ENCODE results near the gene PARD6B. TPM values are rescaled to one million over a fixed set of nuclear protein-coding genes. Genes with fewer than 3 reads are reported as not detected.

The PARD6B gene
- total RNA-seq, 4 donors from 2014 or later: 1.1 to 20.5 (median 5.9) TPM

DNA sequence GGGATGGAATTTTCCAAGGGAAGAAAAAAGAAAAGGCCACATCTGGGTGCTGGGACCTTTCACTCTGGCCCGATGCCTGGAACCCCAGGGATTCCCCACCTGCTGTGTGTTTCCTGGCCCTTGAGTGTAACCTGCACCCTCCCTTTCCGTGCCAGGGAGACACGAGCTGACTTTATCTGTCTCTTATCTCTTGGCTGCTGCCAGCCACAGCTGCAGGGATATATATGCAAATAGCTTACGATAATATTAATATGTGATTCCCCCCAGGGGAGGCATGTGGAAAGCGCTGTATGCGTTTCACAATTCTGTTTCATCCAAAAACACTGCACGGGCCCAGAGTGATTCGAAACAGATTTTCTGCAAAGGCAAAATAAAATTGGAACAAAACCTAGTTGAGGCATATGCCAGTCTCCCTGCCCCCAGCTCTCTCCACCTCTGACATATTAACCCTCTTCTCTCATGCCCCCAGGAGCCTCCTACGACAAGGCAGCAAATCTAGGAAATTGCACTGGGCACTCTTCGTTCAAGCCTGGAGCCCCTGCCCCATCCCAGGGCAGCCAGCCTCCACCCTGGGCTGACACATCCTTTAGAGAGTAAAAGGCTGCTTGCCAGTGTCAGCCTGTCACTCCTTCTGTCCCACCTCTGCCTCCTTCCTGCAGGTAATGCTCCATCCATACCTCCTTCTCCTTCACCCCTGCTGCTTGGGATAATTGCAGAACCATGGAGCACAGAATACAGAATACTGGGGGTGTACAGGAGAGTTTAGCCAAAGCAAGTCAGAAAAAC, 41.3 kb upstream of the PARD6B start:
- DNase-seq (ENCODE audit: low spot score): no peak
- TF ChIP-seq, protein P1, sequence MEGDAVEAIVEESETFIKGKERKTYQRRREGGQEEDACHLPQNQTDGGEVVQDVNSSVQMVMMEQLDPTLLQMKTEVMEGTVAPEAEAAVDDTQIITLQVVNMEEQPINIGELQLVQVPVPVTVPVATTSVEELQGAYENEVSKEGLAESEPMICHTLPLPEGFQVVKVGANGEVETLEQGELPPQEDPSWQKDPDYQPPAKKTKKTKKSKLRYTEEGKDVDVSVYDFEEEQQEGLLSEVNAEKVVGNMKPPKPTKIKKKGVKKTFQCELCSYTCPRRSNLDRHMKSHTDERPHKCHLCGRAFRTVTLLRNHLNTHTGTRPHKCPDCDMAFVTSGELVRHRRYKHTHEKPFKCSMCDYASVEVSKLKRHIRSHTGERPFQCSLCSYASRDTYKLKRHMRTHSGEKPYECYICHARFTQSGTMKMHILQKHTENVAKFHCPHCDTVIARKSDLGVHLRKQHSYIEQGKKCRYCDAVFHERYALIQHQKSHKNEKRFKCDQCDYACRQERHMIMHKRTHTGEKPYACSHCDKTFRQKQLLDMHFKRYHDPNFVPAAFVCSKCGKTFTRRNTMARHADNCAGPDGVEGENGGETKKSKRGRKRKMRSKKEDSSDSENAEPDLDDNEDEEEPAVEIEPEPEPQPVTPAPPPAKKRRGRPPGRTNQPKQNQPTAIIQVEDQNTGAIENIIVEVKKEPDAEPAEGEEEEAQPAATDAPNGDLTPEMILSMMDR (IDR thresholded peaks at IDR 0.05): no peak
- peak; percentile 74 for ATAC-seq (ENCODE audit: low FRiP score)

DNA sequence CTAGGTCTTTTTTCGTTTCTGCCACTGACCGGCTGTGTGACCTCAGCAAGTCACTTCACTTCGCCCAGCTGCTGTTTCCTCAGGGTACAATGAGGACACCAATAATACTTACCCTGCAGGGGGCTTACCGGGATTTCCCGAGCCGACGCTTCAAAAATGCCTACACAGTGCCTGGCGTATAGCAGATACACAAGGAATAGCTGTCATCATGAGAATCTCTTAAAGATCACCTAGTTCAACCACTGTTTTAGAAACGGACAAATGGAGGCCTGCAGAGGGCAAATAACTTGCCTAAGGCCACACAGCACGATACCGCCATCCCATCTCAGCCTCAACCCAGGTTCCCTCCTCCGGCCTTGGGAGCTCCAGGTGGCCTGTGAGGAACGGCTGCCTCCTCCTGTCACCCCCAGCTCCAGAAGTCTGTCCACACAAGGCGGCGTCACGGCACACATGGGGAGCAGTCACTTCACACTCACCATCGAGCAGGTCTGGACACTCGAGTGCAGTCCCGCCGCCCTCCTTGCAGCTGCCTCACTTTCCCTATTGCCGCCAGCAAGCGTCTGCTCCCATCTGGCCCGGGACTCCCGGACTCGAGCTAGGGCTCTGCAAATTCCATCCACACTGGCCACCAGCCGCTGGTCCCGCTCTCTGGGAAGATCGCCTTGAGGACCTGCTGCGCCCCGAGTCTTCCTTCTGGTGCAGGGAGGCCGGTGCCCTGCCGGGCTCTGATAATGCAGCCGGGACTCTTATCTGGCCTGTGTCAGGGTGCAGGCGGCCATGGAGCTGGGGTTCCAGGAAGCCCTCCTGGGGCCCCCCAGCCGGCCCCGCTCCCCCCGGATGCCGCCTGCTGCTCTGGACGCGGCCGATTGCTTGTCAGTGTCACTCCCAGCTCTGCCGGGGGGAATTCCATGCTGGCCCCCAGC, 40.5 kb upstream of the PARD6B start, which contains the start of gene RIPOR3:
TSS of gene RIPOR3 (minus strand) at position 893 of the 923 bp plus-strand sequence. CDS start at position 479, 414 bp downstream.
- ATAC-seq (ENCODE audit: low FRiP score) (no peak), DNase-seq (ENCODE audit: low spot score) (no peak)
- TF ChIP-seq, protein P1 (IDR thresholded peaks at IDR 0.05): no peak

GRCh38 chr20:50691573-50692551, 39.5 kb upstream of the PARD6B start:
- TF ChIP-seq, protein P1 (IDR thresholded peaks at IDR 0.05): no peak
- ATAC-seq (ENCODE audit: low FRiP score): no peak
- no peak for DNase-seq (ENCODE audit: low spot score)

DNA sequence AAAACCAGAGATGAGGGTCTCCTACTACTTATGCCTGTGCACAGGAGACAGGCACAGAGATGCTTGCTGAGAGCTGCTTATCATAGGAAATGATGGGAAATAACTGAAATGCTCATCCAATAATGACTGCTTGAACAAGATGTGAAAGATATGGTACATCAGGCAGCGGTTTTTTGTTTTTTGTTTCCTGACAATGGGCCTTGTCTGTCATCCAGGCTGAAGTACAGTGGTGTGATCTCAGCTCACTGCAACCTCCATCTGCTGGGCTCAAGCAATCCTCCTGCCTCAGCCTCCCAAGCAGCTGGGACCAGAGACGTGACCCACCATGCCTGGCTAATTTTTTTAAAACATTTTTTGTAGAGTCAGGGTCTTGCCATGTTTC, 38.8 kb upstream of the PARD6B start:
- TF ChIP-seq, protein P1 (IDR thresholded peaks at IDR 0.05): no peak
- ATAC-seq (ENCODE audit: low FRiP score) (no peak), DNase-seq (ENCODE audit: low spot score) (no peak)

- DNase-seq (ENCODE audit: low spot score): no peak
- no peak for ATAC-seq (ENCODE audit: low FRiP score)
- TF ChIP-seq, protein P1 (IDR thresholded peaks at IDR 0.05): no peak
These were observed 38.4 kb upstream of the PARD6B start for GRCh38 chr20:50693001-50693400.
